Motor neuron (in vitro differentiated cells): ENCODE measurements around the gene RGPD5. TPM values are rescaled to one million over a fixed set of nuclear protein-coding genes. Genes with fewer than 3 reads are reported as not detected.
"Not testable (repeated sequence)": the region's sequence is repeated elsewhere in the genome, so short reads cannot be mapped to it uniquely, and the experiment has no call there.

Source experiments
- ATAC-seq, 8 experiments: fragments of 200-7000 bp; cut with Tn5 transposase; replicated peaks in 6 of 8; 2 replicates each; pipeline ENCODE4 v1.8.0; 2021; ENCODE audit warnings: mild to moderate bottlenecking in 8 of 8, moderate library complexity in 8 of 8
- H3K27ac ChIP-seq, 2 donors: fragments of 250-450 bp; sonication (Bioruptor Pico); 2 replicates each; pipeline ENCODE4 v1.9.0; 2021; ENCODE audit warnings: antibody characterized with exemption in 2 of 2, mild to moderate bottlenecking in 2 of 2, moderate library complexity in 1 of 2
- H3K4me1 ChIP-seq, 2 donors: fragments of 250-450 bp; sonication (Bioruptor Pico); replicated peaks in 1 of 2; 2 replicates each; pipeline ENCODE4 v1.6.1; 2021; ENCODE audit warnings: antibody characterized with exemption in 2 of 2, mild to moderate bottlenecking in 2 of 2, moderate library complexity in 1 of 2
- H3K4me3 ChIP-seq, 5 donors: fragments of 250-450 bp; sonication (Bioruptor Pico); 2 replicates each; pipeline ENCODE4 v1.9.0; 2021; ENCODE audit warnings: antibody characterized with exemption in 5 of 5, mild to moderate bottlenecking in 5 of 5, moderate library complexity in 4 of 5
- WGBS, 10 experiments: fragments of 450-650 bp; shearing (Covaris generic); methylation state at CpG; one replicate each; pipeline ENCODE4 v1.0.0; 2022; 5-methylcytosine and 5-hydroxymethylcytosine counted together
- in situ Hi-C, 9 experiments: fragments of 400-800 bp; cut with MboI; loops; one replicate each; pipeline ENCODE4 v1.15.0; 2021; ENCODE audit warnings: low sequenced_read_pairs in 9 of 9, low pct_unique_long_range_greater_than_20kb in 2 of 9; ENCODE audit not compliant: unreplicated experiment in 9 of 9
- total RNA-seq, 8 experiments: library from RNA; unstranded; fragments of 300-600 nt; gene quantifications; 2 replicates each; pipeline versions ENCODE4 v1.2.3 to v1.2.4, GENCODE V29; 2022

RGPD5 gene
- 10 to 100 TPM; 20.0 to 51.5 (median 34.2) TPM for total RNA-seq

DNA sequence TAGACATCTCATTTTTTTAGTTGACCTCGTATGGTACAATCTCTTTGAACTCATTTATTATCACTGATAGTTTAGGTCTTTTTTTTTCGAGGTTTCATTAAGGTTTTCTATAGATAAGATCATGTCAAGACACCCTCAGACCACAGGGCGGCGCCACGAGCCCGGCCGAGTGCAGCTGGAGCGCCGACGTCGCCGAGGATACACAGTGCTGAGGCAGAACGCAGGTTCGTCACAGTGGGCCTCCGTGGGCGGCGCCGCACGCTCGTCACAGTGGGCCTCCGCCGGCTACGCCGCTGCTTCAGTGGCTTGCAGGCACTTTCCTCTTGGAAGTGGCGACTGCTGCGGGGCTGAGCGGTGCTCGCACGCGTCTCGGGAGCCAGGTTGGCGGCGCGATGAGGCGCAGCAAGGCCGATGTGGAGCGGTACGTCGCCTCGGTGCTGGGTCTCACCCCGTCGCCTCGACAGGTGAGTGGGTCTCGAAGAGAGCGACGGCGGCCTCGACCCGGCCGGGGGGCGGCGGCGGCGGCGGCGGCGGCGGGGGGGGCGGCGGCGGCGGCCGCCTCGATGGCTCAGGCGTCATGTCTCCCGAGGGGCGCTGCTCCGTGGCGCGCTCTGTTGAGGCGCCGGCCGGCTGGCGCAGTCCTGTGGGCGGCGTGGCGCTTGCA, at the start of gene RGPD5:
Gene RGPD5, plus strand, starts transcription at position 232 of the 664 bp plus-strand sequence. Its CDS starts 161 bp downstream, at position 393.
- ATAC-seq, result peak; percentile 93 to 100 (median 100)
- in situ Hi-C loops, H3K4me1 ChIP-seq: not testable (repeated sequence)
- H3K4me3 ChIP-seq, result peak within 1 kb of the TSS; percentile 32 to 41 (median 36)
- peak within 1 kb of the TSS in 1 of 2 donors; percentile 74 for H3K27ac ChIP-seq
- no CpG with 5 or more reads among the region's 77 CpGs for WGBS, 10 experiments

DNA sequence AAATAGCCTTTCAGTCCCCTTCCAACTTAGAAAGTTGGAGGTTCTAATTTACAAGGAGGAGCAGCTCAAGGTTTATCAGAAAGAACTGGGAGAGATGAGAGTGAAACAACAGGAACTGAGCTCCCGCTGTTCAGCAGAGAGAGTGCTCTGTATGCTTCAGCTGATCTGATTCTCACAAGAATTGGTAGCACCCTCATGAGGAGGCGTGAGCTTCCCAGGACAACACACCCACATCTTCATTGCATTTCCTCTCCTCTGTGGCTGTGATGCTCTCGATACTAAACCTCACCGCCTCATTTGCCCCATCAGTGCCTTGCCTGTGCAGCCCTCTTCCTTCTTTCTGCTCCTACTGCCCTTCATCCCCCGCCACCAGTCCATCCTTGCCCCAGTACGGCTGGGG, 42.5 kb upstream of the RGPD5 start:
- H3K27ac ChIP-seq, in situ Hi-C loops, H3K4me3 ChIP-seq, H3K4me1 ChIP-seq: not testable (repeated sequence)
- ATAC-seq, result peak in 3 of 8 experiments; percentile 56 to 96 (median 94)
- no CpG with 5 or more reads among the region's 6 CpGs for WGBS, 10 experiments

DNA sequence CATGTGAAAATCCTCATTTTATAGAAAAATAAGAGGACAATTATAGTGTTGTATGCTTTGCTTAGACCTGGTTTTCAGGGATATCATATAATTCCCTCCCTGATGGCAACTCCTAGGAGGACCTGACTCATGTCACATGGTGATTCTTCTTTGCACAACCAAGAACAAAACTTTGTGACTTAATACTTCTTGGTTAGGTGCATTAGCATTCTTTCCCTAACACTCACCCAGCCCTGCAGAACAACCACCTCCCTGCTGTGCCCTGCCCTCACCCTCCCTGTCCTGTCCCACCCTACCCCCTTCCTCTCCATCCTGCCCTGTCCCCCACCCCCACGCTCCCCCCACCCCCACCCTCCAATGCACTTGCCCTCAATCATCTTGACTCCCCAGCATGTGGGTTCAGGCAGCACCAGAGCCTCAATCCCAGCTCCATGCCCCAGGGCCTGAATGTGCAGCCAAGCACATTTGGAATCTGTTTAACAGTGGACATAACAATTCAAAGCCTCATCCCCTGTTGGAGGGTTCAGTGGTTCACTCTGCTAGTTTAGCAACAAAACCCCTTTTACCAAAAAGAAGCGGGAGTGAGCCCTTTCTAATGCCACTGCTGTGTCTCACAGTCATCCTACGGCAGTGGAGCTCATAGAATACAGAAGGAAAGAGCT, 36.8 kb upstream of the RGPD5 start:
- peak in 2 of 8 experiments; percentile 53 to 54 for ATAC-seq
- H3K4me1 ChIP-seq, H3K4me3 ChIP-seq, H3K27ac ChIP-seq, in situ Hi-C loops: not testable (repeated sequence)
- WGBS, 10 experiments, result no CpG with 5 or more reads among the region's 3 CpGs

DNA sequence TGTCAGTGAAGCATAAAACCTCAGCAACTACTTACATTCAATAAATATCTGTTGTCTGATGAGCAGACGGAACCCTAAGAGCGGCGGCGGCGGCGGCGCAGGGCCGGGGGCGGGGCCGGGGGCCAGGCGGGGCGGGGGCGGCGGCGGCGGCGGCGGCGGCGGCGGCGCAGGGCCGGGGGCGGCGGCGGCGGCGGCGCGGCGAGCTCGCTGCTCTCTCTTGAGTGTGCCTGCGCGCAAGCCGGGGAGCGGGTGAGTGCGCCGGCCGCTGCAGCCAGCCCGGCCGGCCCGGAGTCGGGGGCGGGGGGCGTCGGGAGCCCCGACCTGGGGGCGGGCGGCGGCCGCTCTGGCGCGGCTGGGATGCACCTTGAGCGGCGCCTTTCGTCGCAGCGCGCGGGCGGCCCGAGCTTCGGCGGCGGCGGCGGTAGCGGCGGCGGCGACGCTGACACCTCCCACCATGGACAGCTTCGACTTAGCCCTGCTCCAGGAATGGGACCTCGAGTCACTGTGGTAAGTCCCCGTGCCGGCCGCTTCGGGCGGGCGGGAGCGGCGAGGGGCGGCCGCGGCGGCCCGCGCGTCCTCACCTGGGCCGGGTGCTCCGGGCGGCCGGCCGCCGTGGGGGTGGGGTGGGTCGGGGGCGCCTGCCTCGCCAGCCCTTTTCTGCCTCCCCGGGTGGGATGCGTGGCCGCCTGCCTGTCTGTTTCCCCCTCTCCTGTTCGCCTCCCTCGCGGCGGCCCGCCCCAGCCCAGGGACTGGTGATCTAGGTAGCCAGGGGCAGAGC, 33.7 kb upstream of the RGPD5 start:
- no CpG with 5 or more reads among the region's 106 CpGs for WGBS, 10 experiments
- ATAC-seq, result peak; percentile 9 to 83 (median 78)
- H3K27ac ChIP-seq, H3K4me1 ChIP-seq, in situ Hi-C loops: not testable (repeated sequence)
- H3K4me3 ChIP-seq, result peak overlapping the region; percentile 39 to 58 (median 46)

DNA sequence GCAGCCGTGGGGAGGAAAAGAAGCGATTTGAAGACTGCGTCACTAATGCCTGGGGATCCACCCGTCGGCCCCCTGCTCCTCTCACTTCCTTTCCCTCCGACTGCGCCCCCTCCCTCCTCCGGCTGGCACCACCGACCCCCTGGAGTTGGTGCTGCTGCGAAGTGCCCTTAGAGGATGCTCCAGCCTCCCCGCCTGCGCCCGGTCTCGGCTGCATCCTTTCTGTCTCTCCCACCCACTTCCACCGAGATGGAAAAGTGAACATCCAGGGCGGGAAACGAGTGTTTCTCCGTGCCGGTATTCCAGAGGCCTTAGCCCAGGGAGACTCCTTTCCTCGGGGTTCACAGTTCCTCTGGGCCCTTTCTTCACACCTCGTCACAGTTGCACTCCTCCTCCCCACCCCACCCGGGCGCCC, 33.1 kb upstream of the RGPD5 start:
- in situ Hi-C loops, H3K4me1 ChIP-seq, H3K27ac ChIP-seq: not testable (repeated sequence)
- peak overlapping the region in 1 of 5 donors; percentile 14 for H3K4me3 ChIP-seq
- ATAC-seq, result peak in 7 of 8 experiments; percentile 2 to 77 (median 73)
- WGBS, 10 experiments, result no CpG with 5 or more reads among the region's 23 CpGs

DNA sequence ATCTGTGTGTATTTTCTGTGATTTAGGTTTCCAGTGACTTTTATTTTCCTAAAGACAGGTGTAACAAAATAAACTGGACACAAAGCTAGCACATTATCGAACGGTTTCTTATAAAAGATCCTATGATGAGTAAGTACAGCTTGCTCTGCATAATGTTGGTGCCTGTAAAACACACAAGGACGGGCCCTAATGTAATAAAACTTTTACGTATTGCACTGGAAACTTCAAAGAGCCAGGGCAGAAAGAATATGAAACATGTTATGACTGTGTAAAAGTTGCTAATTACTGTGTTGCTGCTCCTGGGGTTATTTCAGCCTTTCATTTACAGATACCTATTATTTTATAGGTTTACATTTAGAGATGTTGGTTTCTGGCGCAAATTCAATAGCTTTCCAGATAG, 32.1 kb upstream of the RGPD5 start:
- H3K27ac ChIP-seq, H3K4me1 ChIP-seq, in situ Hi-C loops, ATAC-seq, H3K4me3 ChIP-seq: not testable (repeated sequence)
- WGBS, 10 experiments, result no CpG with 5 or more reads among the region's 5 CpGs

DNA sequence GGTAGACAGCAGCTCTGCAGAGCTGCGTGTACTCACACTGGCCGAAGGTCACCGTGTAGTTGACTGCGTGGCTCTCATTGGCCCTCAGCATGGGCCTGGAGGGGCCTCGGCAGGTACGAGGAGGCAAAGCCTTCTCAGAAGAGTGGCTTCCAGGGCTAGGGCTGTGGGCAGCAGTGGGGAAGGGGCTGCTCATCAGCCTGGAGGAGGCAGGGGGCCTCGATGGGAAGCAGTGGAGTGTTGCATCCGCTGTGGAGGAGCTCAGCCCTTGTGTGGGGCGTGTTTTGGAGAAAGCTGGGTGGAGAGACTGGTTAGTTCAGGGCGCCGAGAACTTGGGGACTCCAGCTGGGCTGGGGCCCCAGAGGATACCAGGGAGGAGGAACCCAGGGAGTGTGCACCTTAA, 28.0 kb upstream of the RGPD5 start:
- H3K27ac ChIP-seq, H3K4me1 ChIP-seq, H3K4me3 ChIP-seq, in situ Hi-C loops, ATAC-seq: not testable (repeated sequence)
- WGBS, 10 experiments, result no CpG with 5 or more reads among the region's 11 CpGs

DNA sequence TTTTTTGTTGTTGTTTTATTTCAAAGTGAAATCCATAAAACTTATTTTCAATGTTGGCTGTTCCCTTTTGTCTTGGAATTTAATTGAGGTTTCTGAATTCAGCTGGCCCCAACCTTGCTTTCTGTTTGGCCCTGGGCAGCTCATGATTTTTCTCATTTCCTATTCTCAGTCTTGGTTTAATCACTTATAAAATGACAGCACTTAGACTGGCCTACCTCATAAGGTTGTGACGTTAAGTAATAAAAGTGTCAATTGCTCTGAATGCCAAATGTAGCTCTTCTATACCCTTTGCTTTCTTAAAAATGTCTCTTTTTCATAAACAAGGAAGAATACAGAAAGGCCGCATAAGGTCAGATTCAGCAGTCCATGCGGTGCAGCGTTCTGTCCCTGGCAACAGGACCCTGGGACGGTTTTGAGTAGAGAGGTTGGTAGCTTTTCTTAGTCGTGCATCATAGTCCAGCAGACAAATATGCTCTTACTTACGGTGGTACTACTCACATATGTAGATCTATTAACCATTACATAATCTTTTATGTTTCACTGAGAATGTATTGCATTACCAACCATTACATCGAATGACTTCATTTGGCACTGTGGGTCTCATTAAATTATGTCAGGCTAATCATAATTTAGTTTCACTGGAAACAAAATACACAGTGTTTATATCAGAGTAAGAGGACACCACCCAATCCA, 27.1 kb upstream of the RGPD5 start:
- in situ Hi-C loops, H3K4me1 ChIP-seq, H3K27ac ChIP-seq, H3K4me3 ChIP-seq: not testable (repeated sequence)
- peak in 3 of 8 experiments; percentile 81 to 93 (median 90) for ATAC-seq
- no CpG with 5 or more reads among the region's 8 CpGs for WGBS, 10 experiments

DNA sequence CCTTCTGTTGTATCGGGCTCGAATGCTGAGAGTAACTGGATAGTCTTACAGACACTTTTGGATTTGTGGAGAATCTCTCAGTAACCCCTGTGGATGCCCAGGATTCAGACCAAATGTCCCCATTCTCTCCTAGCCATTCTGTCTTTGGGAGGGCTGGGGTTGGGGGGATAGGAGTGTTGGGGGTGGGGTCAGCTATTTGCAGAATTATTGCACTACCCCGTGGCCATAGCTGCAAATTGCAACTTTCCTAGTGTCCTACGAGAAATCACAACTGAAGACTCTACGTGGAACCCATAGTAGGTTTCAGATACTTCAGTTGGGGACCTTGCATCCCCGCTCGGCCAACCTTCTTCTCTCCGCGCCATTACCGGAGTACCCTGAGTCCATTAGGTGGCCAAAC, 25.2 kb upstream of the RGPD5 start:
- in situ Hi-C loops, H3K4me1 ChIP-seq, ATAC-seq, H3K4me3 ChIP-seq, H3K27ac ChIP-seq: not testable (repeated sequence)
- no CpG with 5 or more reads among the region's 10 CpGs for WGBS, 10 experiments

DNA sequence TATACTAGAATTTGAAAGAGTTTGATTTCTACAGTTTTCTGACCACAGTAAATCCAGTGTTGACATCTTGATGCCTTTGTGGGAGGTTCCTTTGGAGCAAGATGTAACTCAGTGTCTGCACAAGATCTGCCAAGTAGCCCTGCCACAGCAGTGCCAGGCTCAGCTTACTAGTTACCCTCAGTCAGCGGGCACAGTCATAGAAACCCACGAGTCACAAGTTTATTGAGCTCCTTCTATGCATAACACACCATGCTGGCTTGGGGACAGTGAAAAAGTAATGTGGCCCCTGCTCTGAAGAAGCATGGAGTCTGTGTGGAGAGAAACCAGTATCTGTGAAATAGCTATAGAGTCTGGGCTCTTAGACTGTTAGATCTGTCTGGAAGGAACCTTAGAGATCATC, 15.0 kb upstream of the RGPD5 start:
- WGBS, 10 experiments, result no CpG with 5 or more reads among the region's 2 CpGs
- H3K27ac ChIP-seq, ATAC-seq, in situ Hi-C loops, H3K4me1 ChIP-seq, H3K4me3 ChIP-seq: not testable (repeated sequence)

DNA sequence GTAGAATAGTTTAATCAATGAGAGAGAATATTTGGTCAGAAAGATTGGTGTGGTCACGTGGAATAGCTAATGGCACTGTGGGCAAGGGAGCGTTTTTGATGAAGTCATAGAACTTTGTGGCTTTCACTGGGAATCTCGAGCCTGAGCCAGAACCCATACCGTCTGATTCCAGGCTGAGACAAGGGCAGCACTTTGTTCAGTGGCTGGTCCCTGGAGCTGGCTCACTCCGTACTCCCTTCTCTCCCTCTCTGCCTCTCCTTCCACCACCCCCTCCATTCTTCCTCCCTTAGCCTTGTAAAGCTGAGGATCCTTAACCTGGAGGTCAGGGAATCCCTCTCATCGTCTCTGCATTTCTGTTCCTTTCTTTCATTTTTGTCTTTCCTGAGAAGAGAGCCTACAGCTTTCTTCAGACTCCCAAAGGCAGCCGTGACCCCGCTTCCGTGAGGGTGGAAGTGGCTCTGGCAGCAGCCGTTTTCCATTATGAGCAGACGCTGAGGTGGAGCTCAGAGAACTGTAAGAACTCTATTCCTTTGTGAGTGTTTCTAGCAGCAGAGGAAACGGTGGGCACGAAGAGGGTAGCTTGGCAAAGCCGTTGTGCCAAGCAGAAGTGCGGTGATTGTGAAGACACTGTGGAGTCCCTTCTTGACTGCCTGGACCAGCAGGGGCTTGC, 12.8 kb upstream of the RGPD5 start:
- H3K4me1 ChIP-seq, in situ Hi-C loops, H3K4me3 ChIP-seq, H3K27ac ChIP-seq: not testable (repeated sequence)
- no CpG with 5 or more reads among the region's 15 CpGs for WGBS, 10 experiments
- ATAC-seq, result peak in 3 of 8 experiments; percentile 26 to 82 (median 61)

DNA sequence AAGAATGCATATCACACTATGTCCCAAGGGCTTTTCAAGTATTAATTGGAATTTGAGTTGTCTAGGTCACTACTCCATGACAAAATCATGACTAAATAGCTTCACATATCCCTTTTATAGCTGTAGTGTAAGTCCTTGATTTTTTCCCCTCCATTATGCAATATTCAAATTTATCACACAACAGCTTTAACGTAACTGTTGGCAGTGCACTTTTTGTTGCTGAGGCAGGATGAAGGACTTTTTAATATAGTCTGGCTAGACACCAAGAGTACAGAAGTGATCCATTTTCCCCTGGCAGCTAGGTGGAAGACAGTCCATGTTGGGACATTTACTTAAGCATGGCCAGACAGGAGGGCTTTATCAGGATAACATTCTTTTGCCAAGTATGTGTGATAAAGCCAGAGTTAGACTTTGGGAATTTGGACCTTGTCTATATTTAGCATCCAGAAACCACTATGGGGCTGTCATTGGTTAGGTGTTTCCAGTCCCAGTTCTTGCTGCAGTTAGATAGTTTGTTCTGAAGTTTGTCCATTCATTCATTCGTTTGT, 11.6 kb upstream of the RGPD5 start:
- no CpG with 5 or more reads among the region's 2 CpGs for WGBS, 10 experiments
- H3K4me1 ChIP-seq, H3K4me3 ChIP-seq, in situ Hi-C loops, H3K27ac ChIP-seq: not testable (repeated sequence)
- peak in 1 of 8 experiments; percentile 38 for ATAC-seq
